KMS-11 (cell line): ENCODE results near the gene CTNNA1.

Experiments
- H2AFZ ChIP-seq: fragments of 200-600 bp; sonication (generic); 2 replicates; pipeline ENCODE4 v1.6.1; 2016; ENCODE audit warnings: antibody characterized with exemption, mixed run types, low read depth
- H3K27ac ChIP-seq: fragments of 200-600 bp; sonication (generic); 2 replicates; pipeline ENCODE4 v1.6.1; 2016; ENCODE audit warnings: mild to moderate bottlenecking, mixed run types
- H3K27me3 ChIP-seq: fragments of 200-600 bp; sonication (generic); 2 replicates; pipeline ENCODE4 v1.6.1; 2017; ENCODE audit warnings: mild to moderate bottlenecking, low read depth, mixed run types, moderate library complexity; ENCODE audit not compliant: insufficient read depth
- H3K36me3 ChIP-seq: fragments of 200-600 bp; sonication (generic); 2 replicates; pipeline ENCODE4 v1.6.1; 2017; ENCODE audit warnings: mild to moderate bottlenecking, mixed run types; ENCODE audit not compliant: insufficient read depth
- H3K4me1 ChIP-seq: fragments of 200-600 bp; sonication (generic); 2 replicates; pipeline ENCODE4 v1.6.1; 2016; ENCODE audit warnings: mild to moderate bottlenecking, low read depth, mixed run types; ENCODE audit not compliant: poor library complexity, severe bottlenecking
- H3K4me2 ChIP-seq: fragments of 200-600 bp; sonication (generic); 2 replicates; pipeline ENCODE4 v1.7.0; 2016; ENCODE audit warnings: mild to moderate bottlenecking, mixed run types
- H3K4me3 ChIP-seq: fragments of 200-600 bp; sonication (generic); IDR thresholded peaks from 2 replicates; pipeline ENCODE4 v1.6.1; 2017; ENCODE audit warnings: low read depth, low read length, mixed read lengths; ENCODE audit not compliant: insufficient read depth
- H3K79me2 ChIP-seq: fragments of 200-600 bp; sonication (generic); 2 replicates; pipeline ENCODE4 v1.6.1; 2016; ENCODE audit warnings: low read depth, mixed run types; ENCODE audit not compliant: insufficient read depth
- H3K9ac ChIP-seq: fragments of 200-600 bp; sonication (generic); 2 replicates; pipeline ENCODE4 v1.6.1; 2016; ENCODE audit warnings: mild to moderate bottlenecking, mixed run types
- H4K20me1 ChIP-seq: fragments of 200-600 bp; sonication (generic); 2 replicates; pipeline ENCODE4 v1.6.1; 2016; ENCODE audit warnings: mild to moderate bottlenecking, mixed run types; ENCODE audit not compliant: insufficient read depth
- TF ChIP-seq, protein P1 (sequence below): fragments of 200-600 bp; sonication (generic); conservative IDR thresholded peaks from 2 replicates; pipeline ENCODE4 v1.6.1; 2017; ENCODE audit warnings: low read depth, mild to moderate bottlenecking, antibody characterized with exemption, low read length, moderate library complexity, mixed read lengths

CTNNA1 gene

GRCh38 chr5:138889994-138890393 lies 136.8 kb downstream of the CTNNA1 start:
- Histone ChIP-seq H3K79me2 (no peaks in the 10 kb centered on the region), H3K4me1 (no peaks in the 10 kb centered on the region), H3K4me2 (no peak overlapping the region), H3K27ac (no peak overlapping the region), H3K36me3 (no peaks in the 10 kb centered on the region), H3K9ac (no peak overlapping the region), H4K20me1 (no peaks in the 10 kb centered on the region), H2AFZ (no peak overlapping the region), H3K4me3 (no peak overlapping the region), H3K27me3 (no peaks in the 10 kb centered on the region)
- TF ChIP-seq, protein P1, sequence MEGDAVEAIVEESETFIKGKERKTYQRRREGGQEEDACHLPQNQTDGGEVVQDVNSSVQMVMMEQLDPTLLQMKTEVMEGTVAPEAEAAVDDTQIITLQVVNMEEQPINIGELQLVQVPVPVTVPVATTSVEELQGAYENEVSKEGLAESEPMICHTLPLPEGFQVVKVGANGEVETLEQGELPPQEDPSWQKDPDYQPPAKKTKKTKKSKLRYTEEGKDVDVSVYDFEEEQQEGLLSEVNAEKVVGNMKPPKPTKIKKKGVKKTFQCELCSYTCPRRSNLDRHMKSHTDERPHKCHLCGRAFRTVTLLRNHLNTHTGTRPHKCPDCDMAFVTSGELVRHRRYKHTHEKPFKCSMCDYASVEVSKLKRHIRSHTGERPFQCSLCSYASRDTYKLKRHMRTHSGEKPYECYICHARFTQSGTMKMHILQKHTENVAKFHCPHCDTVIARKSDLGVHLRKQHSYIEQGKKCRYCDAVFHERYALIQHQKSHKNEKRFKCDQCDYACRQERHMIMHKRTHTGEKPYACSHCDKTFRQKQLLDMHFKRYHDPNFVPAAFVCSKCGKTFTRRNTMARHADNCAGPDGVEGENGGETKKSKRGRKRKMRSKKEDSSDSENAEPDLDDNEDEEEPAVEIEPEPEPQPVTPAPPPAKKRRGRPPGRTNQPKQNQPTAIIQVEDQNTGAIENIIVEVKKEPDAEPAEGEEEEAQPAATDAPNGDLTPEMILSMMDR, result no peak

DNA sequence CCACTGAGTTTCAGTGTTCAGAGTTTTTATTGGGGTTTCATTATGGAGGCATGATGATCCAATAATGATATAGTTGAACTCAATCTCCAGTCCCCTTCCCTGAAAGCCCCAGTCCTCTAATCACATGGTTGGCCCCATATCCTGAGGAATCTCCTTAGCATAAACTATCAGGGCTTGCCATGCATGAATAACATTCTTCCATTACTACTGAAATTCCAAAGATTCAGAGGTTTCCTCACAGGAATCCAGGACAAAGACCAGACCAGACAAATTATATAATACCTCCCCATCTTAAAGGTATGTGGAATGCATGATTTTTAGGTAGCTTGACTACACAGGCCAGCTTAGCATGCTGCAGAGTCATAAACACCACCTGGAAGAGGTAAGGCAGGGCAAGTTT lies 137.4 kb downstream of the CTNNA1 start:
- Histone ChIP-seq H4K20me1 (no peaks in the 10 kb centered on the region), H3K27me3 (no peaks in the 10 kb centered on the region), H3K9ac (no peak overlapping the region), H3K27ac (no peak overlapping the region), H3K36me3 (no peaks in the 10 kb centered on the region), H3K4me1 (no peaks in the 10 kb centered on the region), H3K79me2 (no peaks in the 10 kb centered on the region), H3K4me3 (no peak overlapping the region), H2AFZ (no peak overlapping the region), H3K4me2 (no peak overlapping the region)
- TF ChIP-seq, protein P1, result no peak

- Histone ChIP-seq H3K4me2 (no peak overlapping the region), H3K27ac (no peak overlapping the region), H3K79me2 (no peaks in the 10 kb centered on the region), H3K36me3 (no peaks in the 10 kb centered on the region), H3K4me1 (no peaks in the 10 kb centered on the region), H3K9ac (no peak overlapping the region), H3K4me3 (no peak overlapping the region), H3K27me3 (no peaks in the 10 kb centered on the region), H4K20me1 (no peaks in the 10 kb centered on the region), H2AFZ (no peak overlapping the region)
- TF ChIP-seq, protein P1, result no peak
Observed at GRCh38 chr5:138895918-138896317, 142.7 kb downstream of the CTNNA1 start.

DNA sequence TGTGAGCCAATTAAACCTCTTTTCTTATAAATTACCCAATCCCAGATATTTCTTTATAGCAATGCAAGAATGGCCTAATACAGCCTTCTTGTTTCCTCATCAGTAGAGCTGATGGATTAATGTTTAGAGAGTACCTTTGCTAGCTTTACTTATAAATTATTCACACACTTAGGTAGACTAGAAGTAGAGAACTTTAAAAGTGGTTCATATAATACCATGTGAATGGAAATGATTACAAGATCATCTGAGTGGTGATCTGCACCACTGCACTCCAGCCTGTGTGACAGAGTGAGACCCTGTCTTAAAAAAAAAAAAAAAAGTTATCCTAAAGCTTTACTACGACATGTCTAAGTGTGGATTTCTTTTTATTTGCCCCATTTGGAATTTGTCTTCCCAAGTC lies 145.1 kb downstream of the CTNNA1 start:
- H2AFZ ChIP-seq, result no peak overlapping the region
- no peaks in the 10 kb centered on the region for H3K27me3 ChIP-seq
- no peaks in the 10 kb centered on the region for H3K4me1 ChIP-seq
- no peak overlapping the region for H3K4me2 ChIP-seq
- no peaks in the 10 kb centered on the region for H3K36me3 ChIP-seq
- no peaks in the 10 kb centered on the region for H4K20me1 ChIP-seq
- H3K4me3 ChIP-seq, result no peak overlapping the region
- TF ChIP-seq, protein P1, result no peak
- no peak overlapping the region for H3K9ac ChIP-seq
- no peaks in the 10 kb centered on the region for H3K79me2 ChIP-seq
- H3K27ac ChIP-seq, result no peak overlapping the region
